ENCODE measurements around the gene HOXA10.
A peak's percentile ranks its signal among the peaks of the same experiment; 100 is the strongest.

Gene HOXA10

GRCh38 chr7:27129729-27130539 is 44.2 kb downstream of the HOXA10 start:
- TF ChIP-seq CTCF (conservative IDR thresholded peaks at IDR 0.05; ENCODE audit: low read length) = no peak; the same call in 1 of the 2 replicates
- H3K4me3 ChIP-seq (ENCODE audit: low read length) = peak overlapping the region; percentile 65
- DNase-seq (ENCODE audit: low read depth) = peak; percentile 37

DNA sequence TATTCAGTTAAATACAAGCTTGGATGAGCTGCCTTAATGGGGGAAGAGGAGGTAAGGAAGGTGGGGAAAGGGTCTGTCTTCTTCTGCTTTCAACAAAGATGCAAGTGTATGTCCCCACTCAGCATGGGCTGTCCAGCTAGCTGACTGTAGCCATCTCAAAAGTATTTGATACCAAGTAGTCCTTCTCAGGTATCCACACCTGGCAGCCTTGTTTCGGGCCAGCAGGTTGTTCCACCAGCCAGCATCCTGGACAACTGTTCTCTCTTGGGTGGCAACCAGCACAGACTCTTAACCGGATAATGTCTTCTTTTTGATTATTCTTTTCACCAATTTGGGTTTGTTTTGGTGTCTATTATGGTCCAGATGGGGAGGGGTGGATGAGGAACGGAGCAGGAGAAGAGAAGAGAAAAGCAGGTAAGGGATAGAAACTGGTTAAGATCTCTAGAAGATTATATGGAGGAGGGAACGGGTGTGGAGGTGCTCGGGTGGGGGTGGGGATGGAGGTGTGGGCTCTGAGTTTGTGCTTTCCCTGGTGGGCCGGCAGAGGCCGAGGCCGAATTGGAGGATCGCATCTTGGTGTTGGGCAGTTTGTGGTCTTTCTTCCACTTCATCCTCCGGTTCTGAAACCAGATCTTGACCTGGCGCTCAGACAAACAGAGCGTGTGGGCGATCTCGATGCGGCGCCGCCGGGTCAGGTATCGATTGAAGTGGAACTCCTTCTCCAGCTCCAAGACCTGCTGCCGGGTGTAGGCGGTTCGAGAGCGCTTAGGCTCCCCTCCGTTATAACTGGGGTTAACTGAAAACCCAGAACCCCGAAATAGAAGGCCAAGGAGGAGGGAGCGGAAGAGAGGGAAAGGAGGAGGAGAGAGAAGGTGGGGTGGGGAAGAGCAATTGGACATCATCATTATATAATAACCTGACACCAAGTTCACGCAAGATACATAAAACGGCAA is 45.1 kb downstream of the HOXA10 start:
- peak overlapping the region; percentile 65 for H3K4me3 ChIP-seq (ENCODE audit: low read length)
- DNase-seq (ENCODE audit: low read depth) = no peak
- TF ChIP-seq CTCF (conservative IDR thresholded peaks at IDR 0.05; ENCODE audit: low read length) = no peak

DNA sequence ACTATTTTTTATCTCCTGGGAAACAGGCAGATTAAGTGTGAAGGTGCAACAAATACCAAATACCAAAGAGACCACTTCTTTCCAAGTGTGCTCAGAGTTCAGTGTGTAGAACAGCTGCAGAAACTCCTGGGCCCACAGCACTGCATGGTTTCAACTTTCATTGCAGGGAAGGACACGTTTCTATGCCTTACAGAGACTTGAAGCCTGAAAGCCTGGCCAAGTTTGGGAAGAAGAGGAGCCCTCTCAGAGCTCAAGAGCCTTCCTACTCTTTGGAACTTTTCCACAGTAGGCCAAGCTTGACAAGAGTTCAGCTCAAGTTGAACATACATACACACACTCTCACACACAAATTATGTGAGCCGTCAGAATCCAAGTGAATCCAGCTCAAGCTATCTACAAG is 46.1 kb downstream of the HOXA10 start:
- DNase-seq (ENCODE audit: low read depth) = no peak
- H3K4me3 ChIP-seq (ENCODE audit: low read length) = no peak overlapping the region
- no peak for TF ChIP-seq CTCF (conservative IDR thresholded peaks at IDR 0.05; ENCODE audit: low read length)

- no peak overlapping the region for H3K4me3 ChIP-seq (ENCODE audit: low read length)
- no peak for DNase-seq (ENCODE audit: low read depth)
- TF ChIP-seq CTCF (conservative IDR thresholded peaks at IDR 0.05; ENCODE audit: low read length) = no peak
Measured at GRCh38 chr7:27126596-27127327, 47.4 kb downstream of the HOXA10 start.

DNA sequence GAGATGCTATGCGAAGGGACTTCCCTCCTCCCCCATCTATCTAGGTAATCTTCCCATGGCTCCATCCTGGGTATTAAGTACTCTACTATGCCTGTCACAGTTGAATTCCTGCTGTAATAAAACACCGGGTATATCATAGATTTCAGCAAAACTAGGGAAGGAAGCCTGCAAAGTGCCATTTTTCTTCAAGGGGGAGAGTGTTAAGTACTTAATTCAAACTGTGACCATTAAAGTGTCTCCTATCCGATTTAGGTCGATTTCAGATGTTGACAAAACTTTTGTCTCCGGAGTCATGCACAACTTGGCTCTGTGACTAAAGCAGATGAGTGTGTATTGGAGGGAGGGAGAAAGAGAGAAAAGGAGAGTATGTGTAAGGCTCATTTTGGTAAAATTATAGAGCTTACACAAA is 48.1 kb downstream of the HOXA10 start:
- TF ChIP-seq CTCF (conservative IDR thresholded peaks at IDR 0.05; ENCODE audit: low read length) = no peak
- no peak for DNase-seq (ENCODE audit: low read depth)
- no peak overlapping the region for H3K4me3 ChIP-seq (ENCODE audit: low read length)

DNA sequence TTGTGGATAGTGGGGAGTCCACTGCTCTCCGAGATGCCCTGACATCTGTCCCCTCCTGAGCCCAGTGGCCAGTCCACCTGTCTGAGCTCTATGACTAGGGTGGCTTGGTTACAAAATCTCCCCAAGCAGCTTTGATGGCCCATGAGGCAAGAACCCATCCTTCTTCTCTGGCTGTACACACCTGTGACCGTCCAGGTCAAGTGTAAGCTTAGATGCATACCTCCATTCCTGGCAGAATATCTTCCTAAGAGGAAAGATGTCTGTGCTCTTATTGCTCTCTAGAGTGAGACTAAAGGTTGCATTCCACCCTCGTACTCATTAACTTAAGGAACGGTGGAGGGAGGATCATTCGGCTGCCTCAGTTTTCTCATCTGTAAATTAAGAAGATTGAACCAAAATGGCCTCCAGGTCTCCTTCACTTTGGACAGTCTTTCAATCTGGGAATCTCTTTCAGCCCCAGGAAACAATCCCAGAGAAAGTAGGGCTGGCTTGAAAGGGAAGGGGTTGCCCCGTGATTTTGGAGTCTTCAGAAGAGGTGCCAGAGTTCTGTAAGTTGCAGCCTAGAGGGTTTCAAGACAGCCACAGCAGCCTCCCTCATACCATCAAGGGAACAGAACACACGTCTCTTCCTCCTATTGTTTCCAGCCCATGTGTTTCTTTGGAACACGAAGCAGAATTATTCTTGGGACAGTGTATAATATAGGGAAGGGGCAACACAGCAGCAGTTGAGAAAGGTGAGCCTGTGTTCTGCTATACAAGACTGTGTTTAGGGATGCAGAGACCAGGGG is 49.0 kb downstream of the HOXA10 start:
- H3K4me3 ChIP-seq (ENCODE audit: low read length) = no peak overlapping the region

More for the DNA sequence above, 49.0 kb downstream of the HOXA10 start:
- no peak for DNase-seq (ENCODE audit: low read depth)
- no peak for TF ChIP-seq CTCF (conservative IDR thresholded peaks at IDR 0.05; ENCODE audit: low read length)
